Smooth muscle cell (in vitro differentiated cells): ENCODE results near the gene SLC38A10. TPM values are rescaled to one million over a fixed set of nuclear protein-coding genes. Genes with fewer than 3 reads are reported as not detected.

ENCODE experiments used
- DNase-seq: peaks from one replicate; lab custom pipeline; 2025; ENCODE audit not compliant: unreplicated experiment; lab: John Stamatoyannopoulos, UW
- H2AFZ ChIP-seq: fragments of 200-600 bp; sonication (generic); 2 replicates; pipeline ENCODE4 v1.6.0; 2016; ENCODE audit warnings: antibody characterized with exemption, low read depth, mild to moderate bottlenecking
- H3F3A ChIP-seq: fragments of 200-600 bp; sonication (generic); 2 replicates; pipeline ENCODE4 v1.6.0; 2017; ENCODE audit warnings: antibody characterized with exemption, low read depth
- H3K27ac ChIP-seq: fragments of 200-600 bp; sonication (generic); 2 replicates; pipeline ENCODE4 v1.5.1; 2016; ENCODE audit warnings: low read depth, mild to moderate bottlenecking
- H3K27me3 ChIP-seq: fragments of 200-600 bp; sonication (generic); 2 replicates; pipeline ENCODE4 v1.6.1; 2016; ENCODE audit warnings: low read depth, mild to moderate bottlenecking
- H3K36me3 ChIP-seq: fragments of 200-600 bp; sonication (generic); 2 replicates; pipeline ENCODE4 v1.5.1; 2016; ENCODE audit warnings: low read depth
- H3K4me1 ChIP-seq: fragments of 200-600 bp; sonication (generic); 2 replicates; pipeline ENCODE4 v1.5.1; 2016; ENCODE audit warnings: low read depth
- H3K4me2 ChIP-seq: fragments of 200-600 bp; sonication (generic); 2 replicates; pipeline ENCODE4 v1.6.0; 2016; ENCODE audit warnings: mild to moderate bottlenecking
- H3K4me3 ChIP-seq: fragments of 200-600 bp; sonication (generic); 2 replicates; pipeline ENCODE4 v1.5.1; 2016; ENCODE audit warnings: mild to moderate bottlenecking
- H3K79me2 ChIP-seq: fragments of 200-600 bp; sonication (generic); 2 replicates; pipeline ENCODE4 v1.6.0; 2016; ENCODE audit warnings: low read depth, mild to moderate bottlenecking
- H3K9ac ChIP-seq: fragments of 200-600 bp; sonication (generic); 2 replicates; pipeline ENCODE4 v1.6.0; 2016; ENCODE audit warnings: low read depth
- H3K9me3 ChIP-seq: fragments of 200-600 bp; sonication (generic); replicated peaks from 2 replicates; pipeline ENCODE4 v1.5.1; 2016; ENCODE audit warnings: low read depth
- H4K20me1 ChIP-seq: fragments of 200-600 bp; sonication (generic); 2 replicates; pipeline ENCODE4 v1.6.0; 2016; ENCODE audit warnings: low read depth
- CTCF ChIP-seq: fragments of 200-600 bp; sonication (generic); IDR thresholded peaks from 2 replicates; pipeline ENCODE4 v1.5.1; 2017; ENCODE audit warnings: borderline replicate concordance, mild to moderate bottlenecking, antibody characterized with exemption; ENCODE audit not compliant: insufficient read depth, poor library complexity, severe bottlenecking
- WGBS: methylation state at CpG from one replicate; pipeline ENCODE4 v1.1.7; 2016; ENCODE audit warnings: low lambda C conversion rate; 5-methylcytosine and 5-hydroxymethylcytosine counted together
- polyA plus RNA-seq: library from polyadenylated mRNA; unstranded; fragments of >200 nt; fragmentation: Nextera tagmentation; extraction: Ambion mirVana; gene quantifications from 2 replicates; pipeline ENCODE4 v1.2.1, GENCODE V29; 2016
- total RNA-seq: library from RNA; depleted of rRNA; stranded (reverse); fragments of >200 nt; gene quantifications from 2 replicates; pipeline ENCODE4 v1.2.3, GENCODE V29; 2014

SLC38A10 gene
- total and polyA plus RNA-seq, 2 experiments from 2014 or later, result 61.6 to 97.1 TPM

GRCh38 chr17:81277946-81278693 is 17.0 kb downstream of the SLC38A10 start:
- no peak for TF ChIP-seq CTCF
- Histone ChIP-seq H3K4me1 (no peaks in the 10 kb centered on the region), H3K27ac (no peak overlapping the region), H3K36me3 (no peaks in the 10 kb centered on the region), H3F3A (no peaks in the 10 kb centered on the region), H3K9me3 (no peaks in the 10 kb centered on the region), H3K79me2 (no peaks in the 10 kb centered on the region), H4K20me1 (peaks cover 27% of the 10 kb centered on the region), H3K27me3 (no peaks in the 10 kb centered on the region), H3K9ac (no peak overlapping the region), H2AFZ (no peak overlapping the region), H3K4me2 (no peak overlapping the region), H3K4me3 (no peak overlapping the region)
- WGBS, result 96% methylated on average over 16 of the region's 20 CpGs
- DNase-seq, result no peak

- DNase-seq, result no peak
- TF ChIP-seq CTCF, result no peak
- Histone ChIP-seq H2AFZ (no peak overlapping the region), H3K79me2 (no peaks in the 10 kb centered on the region), H4K20me1 (peaks cover 27% of the 10 kb centered on the region), H3K4me2 (no peak overlapping the region), H3K9ac (no peak overlapping the region), H3K4me1 (no peaks in the 10 kb centered on the region), H3K36me3 (no peaks in the 10 kb centered on the region), H3F3A (no peaks in the 10 kb centered on the region), H3K4me3 (no peak overlapping the region), H3K27me3 (no peaks in the 10 kb centered on the region), H3K27ac (no peak overlapping the region), H3K9me3 (no peaks in the 10 kb centered on the region)
- 98% methylated on average over 18 of the region's 18 CpGs for WGBS
Observed at GRCh38 chr17:81277421-81277820, 17.7 kb downstream of the SLC38A10 start.

GRCh38 chr17:81276781-81277180 is 18.3 kb downstream of the SLC38A10 start:
- Histone ChIP-seq H3K27me3 (no peaks in the 10 kb centered on the region), H3F3A (no peaks in the 10 kb centered on the region), H3K9me3 (no peaks in the 10 kb centered on the region), H3K79me2 (no peaks in the 10 kb centered on the region), H3K27ac (no peak overlapping the region), H4K20me1 (peaks cover 27% of the 10 kb centered on the region), H3K4me2 (no peak overlapping the region), H3K9ac (no peak overlapping the region), H2AFZ (no peak overlapping the region), H3K36me3 (no peaks in the 10 kb centered on the region), H3K4me3 (no peak overlapping the region), H3K4me1 (no peaks in the 10 kb centered on the region)
- TF ChIP-seq CTCF, result no peak
- WGBS, result 99% methylated on average over 11 of the region's 11 CpGs
- no peak for DNase-seq

- DNase-seq, result no peak
- no peaks in the 10 kb centered on the region for H3K36me3 ChIP-seq
- no peak overlapping the region for H3K4me2 ChIP-seq
- no peaks in the 10 kb centered on the region for H3K27me3 ChIP-seq
- no peaks in the 10 kb centered on the region for H3F3A ChIP-seq
- no peaks in the 10 kb centered on the region for H3K4me1 ChIP-seq
- TF ChIP-seq CTCF, result no peak
- H4K20me1 ChIP-seq, result peaks cover 16% of the 10 kb centered on the region
- no peaks in the 10 kb centered on the region for H3K9me3 ChIP-seq
- H3K9ac ChIP-seq, result no peak overlapping the region
- 98% methylated on average over 14 of the region's 14 CpGs for WGBS
- no peak overlapping the region for H3K4me3 ChIP-seq
- no peaks in the 10 kb centered on the region for H3K79me2 ChIP-seq
- no peak overlapping the region for H2AFZ ChIP-seq
- H3K27ac ChIP-seq, result no peak overlapping the region
Observed at GRCh38 chr17:81274471-81274855, 20.6 kb downstream of the SLC38A10 start.
